Stimulated activated CD8-positive, alpha-beta memory T cell treated with anti-CD3 and anti-CD28 coated beads, Interleukin-7, amount 100 ng/mL, for 4 hours (primary cell): ENCODE data around the gene COQ2.
"Not testable (repeated sequence)": the region's sequence is repeated elsewhere in the genome, so short reads cannot be mapped to it uniquely, and the experiment has no call there.

ENCODE experiments used
- DNase-seq, 2 donors: peaks; one replicate each; pipeline ENCODE4 v3.0.0-alpha.2; 2020; ENCODE audit warnings: low read depth in 2 of 2

The COQ2 gene

DNA sequence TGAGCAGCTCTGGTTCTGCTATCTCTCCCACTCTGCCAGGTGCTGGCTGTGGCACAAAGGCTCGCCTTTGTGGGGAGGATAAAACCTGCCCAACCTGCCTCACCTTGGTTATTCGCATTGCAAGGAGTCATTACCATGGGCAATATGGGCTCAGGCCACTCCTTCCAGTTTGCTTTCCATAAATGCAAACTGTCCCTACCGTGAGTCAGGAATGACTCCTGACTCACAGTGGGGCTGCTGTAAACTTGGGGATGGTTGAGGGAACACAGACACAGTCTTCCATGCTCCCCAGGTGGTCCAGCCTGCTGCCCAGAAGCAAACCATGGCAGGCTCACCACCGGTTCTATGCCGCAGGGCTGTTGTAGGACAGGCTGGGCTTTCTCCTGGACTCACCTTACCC, 36.1 kb downstream of the COQ2 start:
- no peak for DNase-seq

DNA sequence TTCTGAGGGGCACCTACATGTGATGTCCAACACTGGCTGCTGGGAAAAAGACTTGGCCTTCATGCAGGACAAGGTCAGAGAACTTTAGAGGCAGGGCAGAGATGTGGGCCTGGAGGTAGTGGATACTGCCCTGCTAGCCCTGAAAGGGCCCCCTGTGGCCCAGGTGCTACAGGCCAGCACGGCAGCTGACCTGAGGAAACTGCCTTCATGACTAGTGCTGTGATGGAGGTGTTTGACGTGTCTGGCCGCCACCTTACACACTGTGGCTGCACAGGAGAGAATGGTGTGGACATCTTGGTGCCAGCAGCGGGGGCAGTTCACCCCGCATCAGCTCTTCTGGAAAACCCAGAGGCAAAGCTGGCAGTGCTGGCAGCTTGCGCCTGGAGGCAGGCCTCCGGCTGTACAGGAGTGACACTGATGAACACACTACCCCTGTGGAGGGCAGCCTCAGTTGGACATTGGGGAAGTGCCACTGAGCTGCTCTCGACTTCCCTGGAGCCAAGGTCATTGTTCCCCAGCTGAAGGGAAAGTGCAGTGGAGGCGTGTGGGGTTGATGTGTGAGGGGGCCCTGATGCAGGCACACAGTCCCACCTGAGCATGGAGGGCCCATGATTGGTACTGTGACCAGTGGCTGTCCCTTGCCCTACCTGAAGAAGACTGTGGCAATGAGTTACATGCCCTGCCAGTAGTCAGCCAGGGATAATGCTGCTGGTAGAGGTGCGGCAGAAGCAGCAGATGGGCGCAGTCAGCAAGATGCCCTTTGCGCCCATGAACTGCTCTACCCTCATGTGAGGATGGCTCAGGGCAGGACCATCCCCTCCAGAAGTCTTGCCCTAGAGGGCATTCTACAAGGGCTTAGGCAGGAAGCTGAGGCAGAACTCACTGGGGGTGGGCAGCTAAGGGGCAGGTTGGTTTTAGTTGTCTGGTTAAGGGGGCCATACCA, 36.9 kb downstream of the COQ2 start:
- DNase-seq = no peak

DNA sequence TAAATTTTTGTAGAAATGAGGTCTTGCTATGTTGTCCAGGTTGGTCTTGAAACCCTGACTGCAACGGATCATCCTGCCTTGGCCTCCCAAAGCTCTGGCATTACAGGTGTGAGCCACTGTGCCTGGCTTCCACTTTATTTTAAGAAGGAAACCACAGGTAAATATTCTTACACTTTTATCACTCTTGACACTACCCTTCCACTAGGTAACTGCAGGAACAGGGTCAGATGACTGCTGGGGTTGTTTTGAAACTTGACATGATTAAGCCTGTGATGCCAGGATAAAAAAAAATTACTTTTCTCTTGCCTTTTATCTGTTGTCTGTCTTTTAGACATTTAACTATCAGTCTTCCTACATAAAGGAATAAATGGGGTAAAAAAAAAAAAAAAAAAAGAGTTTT, 43.5 kb downstream of the COQ2 start:
- no peak for DNase-seq

GRCh38 chr4:83240379-83240875, 44.2 kb downstream of the COQ2 start:
- DNase-seq = no peak

DNA sequence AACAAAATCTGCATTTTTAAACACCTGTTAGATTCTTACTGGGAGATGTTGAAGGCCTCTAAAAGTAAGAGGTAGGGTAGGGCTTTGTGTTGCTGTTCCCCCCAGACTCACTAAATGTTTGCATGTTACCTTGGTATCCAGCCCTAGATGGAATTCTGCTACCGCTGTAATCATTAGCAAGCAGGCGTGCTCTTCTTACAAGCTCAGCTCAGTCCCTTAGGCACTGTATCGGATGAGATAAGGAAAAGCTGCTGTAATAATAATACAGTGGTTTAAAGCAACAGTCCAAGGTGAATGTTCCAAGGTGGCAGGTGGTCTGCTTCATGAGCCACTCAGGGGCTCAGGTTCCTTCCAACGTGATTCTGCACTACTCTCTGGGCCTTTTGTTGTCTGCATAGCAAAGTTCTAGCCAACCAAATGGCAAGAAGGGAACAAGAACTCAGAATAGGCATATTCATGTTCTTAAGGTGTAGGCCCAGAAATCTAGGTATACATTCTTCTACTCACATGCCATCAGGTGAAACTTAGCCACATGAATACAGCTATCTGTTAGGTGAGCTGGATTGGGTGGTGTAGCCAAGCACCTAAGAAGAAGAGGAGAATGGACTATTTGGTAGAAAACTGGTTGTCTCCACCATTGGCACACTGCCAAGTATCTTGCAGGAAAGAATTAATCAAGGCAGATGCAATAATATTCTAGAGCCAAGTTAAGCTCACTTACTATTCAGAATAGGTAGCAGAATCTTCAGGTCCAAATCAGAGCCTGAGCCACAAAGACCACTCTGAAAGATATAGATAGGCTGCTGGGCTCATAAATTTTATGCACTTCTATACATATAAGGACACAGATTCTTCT, 46.0 kb downstream of the COQ2 start:
- DNase-seq = no peak

DNA sequence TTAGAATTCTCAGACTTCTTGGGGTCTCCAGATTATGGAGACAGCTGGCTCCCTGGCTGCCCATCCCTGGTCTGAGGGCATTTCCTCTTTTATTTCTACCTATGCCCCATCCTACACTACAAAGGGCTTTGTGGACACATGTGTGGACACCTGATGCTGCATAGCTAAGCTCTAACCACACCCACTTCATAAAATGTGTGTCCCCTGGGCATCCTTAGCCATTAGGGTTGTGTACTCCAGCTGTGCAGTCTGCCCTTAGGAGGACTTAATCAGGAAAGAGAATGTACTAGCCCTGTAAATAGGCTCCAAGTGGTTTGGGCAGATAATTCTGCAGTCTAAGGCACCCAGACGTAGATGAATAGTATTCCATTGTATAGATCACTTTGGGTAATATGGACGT, 47.0 kb downstream of the COQ2 start:
- no peak for DNase-seq

GRCh38 chr4:83235645-83236133, 48.9 kb downstream of the COQ2 start:
- peak in 1 of 2 donors; percentile 11 for DNase-seq

- DNase-seq = no peak
Measured at GRCh38 chr4:83234902-83235644, 49.5 kb downstream of the COQ2 start.

- DNase-seq = not testable (repeated sequence)
Measured at GRCh38 chr4:83234387-83234786, 50.2 kb downstream of the COQ2 start.

DNA sequence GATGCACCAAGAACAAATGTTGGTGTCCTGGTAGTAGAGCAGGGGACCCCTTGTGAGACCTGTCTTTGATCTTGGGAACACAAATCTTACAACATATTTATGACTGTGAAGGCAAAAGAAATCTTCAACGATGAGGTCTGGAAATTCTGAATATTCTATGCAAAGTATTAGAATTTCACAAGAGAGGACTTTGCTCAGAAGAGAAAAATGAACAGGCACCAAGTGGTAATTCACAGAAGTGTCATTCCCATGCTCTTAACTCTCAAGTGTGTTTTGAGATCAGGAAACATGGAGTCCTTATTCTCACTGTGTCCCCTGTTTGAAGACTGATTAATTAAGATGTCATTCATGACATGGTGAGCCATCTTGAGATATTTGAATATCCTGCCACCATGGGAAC, 52.5 kb downstream of the COQ2 start:
- DNase-seq = no peak

- no peak for DNase-seq
Measured at GRCh38 chr4:83231620-83232076, 53.0 kb downstream of the COQ2 start.

DNA sequence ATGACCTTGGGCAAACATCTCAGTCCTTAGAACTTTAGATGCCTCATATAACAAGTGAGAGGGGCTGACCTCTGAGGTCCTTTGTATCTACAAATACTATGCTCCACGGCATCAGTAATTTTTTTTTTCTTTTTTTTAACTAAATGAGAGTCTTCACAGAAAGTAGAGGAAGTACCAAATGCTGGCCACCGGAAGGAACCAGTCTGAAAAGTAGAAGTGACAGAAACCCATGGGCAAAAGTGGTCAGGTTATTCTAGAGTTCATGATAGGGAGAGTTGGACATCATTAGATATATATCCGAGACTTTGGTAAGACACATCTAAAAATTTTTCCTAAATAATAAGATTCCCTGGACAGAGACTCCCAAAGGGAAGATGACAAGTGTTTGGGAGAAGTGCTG, 53.7 kb downstream of the COQ2 start:
- no peak for DNase-seq

DNA sequence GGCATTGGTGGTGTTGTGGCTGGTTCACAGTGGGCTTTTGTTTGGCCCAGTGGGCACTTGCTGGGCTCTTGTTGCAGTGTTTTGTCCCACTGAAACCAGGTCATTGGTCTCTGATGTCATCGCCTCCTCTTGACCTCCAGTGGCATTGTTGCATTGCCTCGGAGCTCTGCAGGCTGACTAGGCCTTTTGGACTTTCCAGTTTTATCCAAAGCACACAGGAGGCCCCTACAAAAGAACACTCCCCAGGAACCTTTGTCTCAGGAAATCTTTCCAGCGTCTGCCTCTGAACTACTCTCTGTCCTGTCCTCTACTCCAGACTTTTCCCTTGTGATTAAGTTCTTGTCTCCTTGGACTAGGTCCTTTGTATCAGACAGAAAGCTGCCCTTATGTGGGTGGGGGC, 54.8 kb downstream of the COQ2 start:
- DNase-seq = no peak

- DNase-seq = no peak
Measured at GRCh38 chr4:83228231-83228630, 56.4 kb downstream of the COQ2 start.

GRCh38 chr4:83224502-83225197, 59.9 kb downstream of the COQ2 start:
- no peak for DNase-seq

DNA sequence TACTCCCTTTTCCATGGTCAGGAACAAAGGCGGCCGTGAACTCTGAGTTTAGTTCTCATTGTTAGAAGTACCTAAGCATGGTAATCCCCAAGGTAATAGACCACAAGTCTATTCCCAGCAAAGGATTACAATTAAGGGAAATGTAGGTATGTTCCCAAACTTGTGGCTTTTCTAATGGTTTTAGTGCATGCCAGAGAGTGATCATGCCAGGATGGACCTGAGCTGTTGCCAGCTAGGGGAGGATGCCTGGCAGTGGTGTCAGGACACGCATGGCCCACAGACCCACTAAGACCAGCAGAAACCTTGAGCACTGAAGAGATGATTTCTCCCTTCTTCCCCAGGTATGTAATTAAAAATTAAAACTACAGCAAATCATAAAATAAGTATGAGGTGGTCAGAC, 60.8 kb downstream of the COQ2 start:
- DNase-seq = no peak

GRCh38 chr4:83221897-83222441, 62.6 kb downstream of the COQ2 start:
- DNase-seq = no peak

- DNase-seq = peak; percentile 43 to 58
Measured at GRCh38 chr4:83219344-83220331, 65.0 kb downstream of the COQ2 start.
